ENCODE measurements around the gene HSDL2.

GRCh38 chr9:112349008-112349333 is 30.9 kb upstream of the HSDL2 start:
- TF ChIP-seq, protein P1, sequence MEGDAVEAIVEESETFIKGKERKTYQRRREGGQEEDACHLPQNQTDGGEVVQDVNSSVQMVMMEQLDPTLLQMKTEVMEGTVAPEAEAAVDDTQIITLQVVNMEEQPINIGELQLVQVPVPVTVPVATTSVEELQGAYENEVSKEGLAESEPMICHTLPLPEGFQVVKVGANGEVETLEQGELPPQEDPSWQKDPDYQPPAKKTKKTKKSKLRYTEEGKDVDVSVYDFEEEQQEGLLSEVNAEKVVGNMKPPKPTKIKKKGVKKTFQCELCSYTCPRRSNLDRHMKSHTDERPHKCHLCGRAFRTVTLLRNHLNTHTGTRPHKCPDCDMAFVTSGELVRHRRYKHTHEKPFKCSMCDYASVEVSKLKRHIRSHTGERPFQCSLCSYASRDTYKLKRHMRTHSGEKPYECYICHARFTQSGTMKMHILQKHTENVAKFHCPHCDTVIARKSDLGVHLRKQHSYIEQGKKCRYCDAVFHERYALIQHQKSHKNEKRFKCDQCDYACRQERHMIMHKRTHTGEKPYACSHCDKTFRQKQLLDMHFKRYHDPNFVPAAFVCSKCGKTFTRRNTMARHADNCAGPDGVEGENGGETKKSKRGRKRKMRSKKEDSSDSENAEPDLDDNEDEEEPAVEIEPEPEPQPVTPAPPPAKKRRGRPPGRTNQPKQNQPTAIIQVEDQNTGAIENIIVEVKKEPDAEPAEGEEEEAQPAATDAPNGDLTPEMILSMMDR (IDR thresholded peaks at IDR 0.05): no peak
- TF ChIP-seq POLR2A (IDR thresholded peaks at IDR 0.05): no peak

All from testis (tissue), 2 donors.